NCI-H2196 treated with DMSO at 0.1 percent for 48 hours (cell line): ENCODE measurements around the gene ZFAND2B.

Experiments
- DNase-seq: peaks from one replicate; lab custom pipeline; 2025; ENCODE audit not compliant: unreplicated experiment; lab: John Stamatoyannopoulos, UW

The ZFAND2B gene

DNA sequence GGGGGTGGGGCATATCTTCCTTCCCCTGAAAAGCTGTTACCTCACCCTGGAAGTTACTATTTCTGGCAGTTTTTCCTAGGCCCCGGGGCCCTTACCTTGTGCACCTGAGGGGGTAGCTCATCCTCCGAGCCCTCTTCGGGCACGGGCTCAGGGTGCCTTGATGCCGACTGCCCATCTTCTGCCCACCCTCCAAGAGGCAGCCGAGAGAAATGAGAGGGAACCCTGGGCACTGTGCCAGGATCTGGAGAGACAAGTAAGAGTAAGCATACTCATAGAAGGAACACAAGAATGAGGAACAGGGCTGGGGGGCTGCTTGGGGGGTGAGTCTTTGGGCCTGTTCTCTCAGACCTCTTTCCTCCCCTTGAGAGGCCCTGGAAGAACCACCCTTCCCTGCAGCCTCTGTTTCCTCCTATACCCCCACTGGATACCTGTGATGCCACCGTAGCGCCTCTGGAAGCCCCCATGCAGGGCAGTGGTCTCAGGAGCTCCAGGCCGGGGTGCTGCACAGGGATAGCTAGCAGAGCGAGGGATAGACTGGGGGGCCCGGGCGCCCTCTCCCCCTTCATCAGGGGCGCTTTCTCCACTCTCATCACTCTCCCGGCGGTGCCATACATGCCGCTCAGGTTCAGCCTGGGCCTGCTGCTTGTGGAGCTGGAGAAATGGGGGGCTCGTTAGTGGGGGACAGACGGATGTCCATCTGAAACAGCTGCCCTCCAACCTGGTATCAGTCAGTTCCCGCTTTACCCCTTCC lies 14.2 kb downstream of the ZFAND2B start:
- no peak for DNase-seq

DNA sequence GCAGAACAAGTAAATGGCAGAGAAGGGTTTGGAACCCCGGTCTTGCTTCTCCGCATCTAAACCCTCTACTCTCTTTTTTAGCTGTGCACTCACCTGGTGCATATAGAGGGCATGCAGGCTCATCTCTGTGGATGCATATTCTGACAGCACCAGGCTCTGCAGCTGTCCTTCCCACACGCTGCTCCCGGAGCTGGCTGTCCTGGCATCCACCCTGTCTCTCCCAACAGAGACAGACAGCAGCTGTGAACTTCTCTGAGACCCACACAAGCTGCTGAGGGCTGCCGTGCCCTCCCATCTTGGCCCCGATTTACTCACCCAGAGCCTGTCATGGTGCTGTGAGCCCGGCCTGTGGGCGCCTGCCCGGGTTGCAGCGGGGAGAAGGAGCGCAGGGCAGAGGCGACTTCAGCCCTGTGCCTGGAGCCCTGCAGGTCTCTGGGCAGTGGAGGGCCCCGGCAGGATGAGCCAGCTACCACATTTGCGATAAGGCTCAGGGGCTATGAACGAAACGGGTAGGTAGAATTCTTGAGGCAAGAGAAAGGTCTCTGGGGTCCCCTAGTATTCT lies 15.5 kb downstream of the ZFAND2B start:
- no peak for DNase-seq

- DNase-seq = no peak
These were observed 17.4 kb downstream of the ZFAND2B start for GRCh38 chr2:219223831-219224610.

GRCh38 chr2:219225350-219225749 lies 18.8 kb downstream of the ZFAND2B start:
- DNase-seq = no peak

DNA sequence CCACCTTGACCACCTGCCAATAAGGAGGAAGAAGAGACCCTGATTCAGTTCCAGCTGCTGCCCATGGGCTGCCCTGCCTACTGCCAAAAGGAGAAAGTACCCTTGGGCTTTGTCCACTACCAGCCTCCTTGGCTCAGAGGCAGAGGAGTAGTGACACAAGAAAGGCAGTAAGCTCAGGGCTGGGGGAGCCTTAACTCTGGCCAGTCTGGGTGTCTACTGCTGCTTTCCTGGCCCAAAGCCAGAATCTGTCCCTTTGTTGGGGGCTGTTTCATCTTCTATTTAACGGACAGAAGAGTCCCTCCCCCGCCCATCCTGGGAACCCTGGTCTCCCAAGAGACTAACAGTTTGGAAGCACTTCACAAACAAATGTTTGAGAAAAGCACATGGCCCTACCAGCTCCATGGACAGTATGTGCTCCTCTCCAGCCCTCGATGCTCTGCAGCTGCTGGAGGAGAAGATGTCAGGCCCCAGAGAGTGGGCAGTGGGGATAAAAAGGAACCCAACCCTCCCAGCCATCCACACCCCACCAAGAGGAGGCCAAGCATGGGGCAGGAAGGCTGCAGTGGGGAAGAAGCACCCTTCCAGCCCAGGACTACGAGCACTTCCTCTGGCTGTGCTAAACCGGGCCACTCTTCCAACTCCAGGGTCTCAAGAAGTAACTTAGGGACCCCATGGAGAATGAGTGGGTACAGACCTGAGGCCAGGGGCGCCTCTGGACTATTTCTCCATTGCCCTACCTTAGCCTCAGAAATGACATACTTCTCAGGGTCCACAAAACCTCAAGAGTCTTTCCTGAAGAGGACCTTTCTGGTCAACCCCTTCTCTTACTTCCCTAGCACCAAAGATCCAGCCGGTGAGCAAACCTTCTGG lies 21.7 kb downstream of the ZFAND2B start:
- no peak for DNase-seq

GRCh38 chr2:219228911-219229304 lies 22.3 kb downstream of the ZFAND2B start:
- DNase-seq = no peak

- peak; percentile 98 for DNase-seq
These were observed 22.9 kb downstream of the ZFAND2B start, which contains the start of the genes ANKZF1 and ATG9A for GRCh38 chr2:219229305-219230058. Gene ANKZF1 (plus strand): TSS chr2:219229806. CDS start chr2:219230258, 452 bp downstream. Gene ATG9A (minus strand): TSS chr2:219229636. CDS start chr2:219228024, 1,612 bp downstream.

DNA sequence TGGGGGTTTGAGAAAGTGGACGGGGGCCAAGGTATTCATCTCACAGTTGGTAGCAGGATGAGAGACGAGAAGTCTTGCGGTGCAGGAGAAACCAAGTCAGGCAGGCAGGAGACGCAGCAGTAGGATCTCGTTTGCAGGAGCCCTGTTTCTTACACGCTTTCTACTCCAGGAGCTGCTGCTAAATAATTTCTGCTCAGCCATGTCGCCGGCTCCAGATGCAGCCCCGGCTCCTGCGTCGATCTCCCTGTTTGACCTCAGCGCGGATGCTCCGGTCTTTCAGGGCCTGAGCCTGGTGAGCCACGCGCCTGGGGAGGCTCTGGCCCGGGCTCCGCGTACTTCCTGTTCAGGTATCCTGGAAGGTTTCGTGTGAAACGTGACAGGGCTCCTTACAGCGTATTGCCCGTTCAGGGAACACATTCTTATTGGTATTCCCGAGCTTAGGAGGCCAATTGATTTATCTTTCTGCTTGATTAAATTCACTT lies 23.5 kb downstream of the ZFAND2B start:
- DNase-seq = no peak

DNA sequence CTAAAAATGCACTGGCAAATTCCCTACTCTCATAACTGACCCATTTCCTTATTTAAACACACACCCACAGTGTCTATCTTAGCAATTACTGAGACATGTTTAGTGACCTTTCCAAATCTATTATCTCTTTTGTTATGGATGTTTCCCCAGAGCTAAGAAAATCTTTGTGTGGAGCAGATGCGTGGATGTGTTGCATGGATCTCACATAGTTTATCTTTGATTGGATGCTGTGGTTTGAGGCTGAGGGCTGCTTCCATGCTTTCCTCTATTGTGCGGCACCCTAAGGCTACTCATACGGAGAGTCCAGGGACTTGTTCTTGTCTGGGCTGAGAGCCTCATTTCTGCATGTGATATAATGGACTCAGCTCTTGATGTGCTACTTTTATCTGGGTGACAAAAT lies 27.7 kb downstream of the ZFAND2B start:
- no peak for DNase-seq

GRCh38 chr2:219243291-219243761 lies 36.7 kb downstream of the ZFAND2B start:
- DNase-seq = no peak

- DNase-seq = no peak
These were observed 38.2 kb downstream of the ZFAND2B start for GRCh38 chr2:219244789-219245147.

GRCh38 chr2:219245148-219245898 lies 38.7 kb downstream of the ZFAND2B start, which contains the start of the genes GLB1L and STK16:
Gene GLB1L (minus strand): TSS chr2:219245444. CDS start chr2:219243573, 1,871 bp downstream.
Gene STK16 (plus strand): TSS chr2:219245479. CDS start chr2:219246000, 521 bp downstream.
- DNase-seq = peak; percentile 64

GRCh38 chr2:219245899-219246230 lies 39.3 kb downstream of the ZFAND2B start:
- no peak for DNase-seq

GRCh38 chr2:219246559-219246958 lies 40.0 kb downstream of the ZFAND2B start:
- DNase-seq = no peak

DNA sequence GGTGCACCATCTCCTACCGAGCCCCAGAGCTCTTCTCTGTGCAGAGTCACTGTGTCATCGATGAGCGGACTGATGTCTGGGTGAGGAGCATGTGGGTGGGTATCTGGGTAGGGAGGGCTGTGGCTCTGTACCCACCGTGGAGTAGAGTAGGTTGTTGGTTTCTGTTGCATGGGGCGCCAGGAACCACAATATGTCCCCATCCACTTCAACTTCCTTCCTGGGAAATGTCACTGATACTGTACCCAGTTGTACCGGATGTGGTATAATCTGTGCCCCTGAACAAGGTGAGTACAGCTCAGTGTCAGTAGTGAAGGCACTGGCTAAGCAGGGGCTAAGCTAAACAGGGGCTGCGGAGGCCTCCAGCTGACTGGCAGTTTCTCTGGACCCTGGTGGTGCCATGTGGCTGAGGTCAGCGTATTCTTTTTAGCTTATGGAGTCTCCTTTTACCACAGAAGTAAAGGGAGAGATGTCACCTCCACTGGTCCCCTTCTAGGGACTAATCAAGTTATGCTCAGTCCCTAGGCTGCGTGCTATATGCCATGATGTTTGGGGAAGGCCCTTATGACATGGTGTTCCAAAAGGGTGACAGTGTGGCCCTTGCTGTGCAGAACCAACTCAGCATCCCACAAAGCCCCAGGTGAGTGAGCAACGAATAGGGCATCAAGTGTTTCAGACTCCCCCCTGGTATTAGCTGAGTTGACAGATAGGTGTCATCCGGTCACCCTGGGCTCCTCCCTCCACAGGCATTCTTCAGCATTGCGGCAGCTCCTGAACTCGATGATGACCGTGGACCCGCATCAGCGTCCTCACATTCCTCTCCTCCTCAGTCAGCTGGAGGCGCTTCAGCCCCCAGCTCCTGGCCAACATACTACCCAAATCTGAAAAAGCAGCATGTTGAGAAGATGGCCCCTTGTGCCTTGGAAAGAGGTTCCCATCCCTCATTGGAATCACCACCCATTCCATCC lies 41.4 kb downstream of the ZFAND2B start:
- no peak for DNase-seq

- DNase-seq = no peak
These were observed 42.2 kb downstream of the ZFAND2B start for GRCh38 chr2:219248845-219249202.

DNA sequence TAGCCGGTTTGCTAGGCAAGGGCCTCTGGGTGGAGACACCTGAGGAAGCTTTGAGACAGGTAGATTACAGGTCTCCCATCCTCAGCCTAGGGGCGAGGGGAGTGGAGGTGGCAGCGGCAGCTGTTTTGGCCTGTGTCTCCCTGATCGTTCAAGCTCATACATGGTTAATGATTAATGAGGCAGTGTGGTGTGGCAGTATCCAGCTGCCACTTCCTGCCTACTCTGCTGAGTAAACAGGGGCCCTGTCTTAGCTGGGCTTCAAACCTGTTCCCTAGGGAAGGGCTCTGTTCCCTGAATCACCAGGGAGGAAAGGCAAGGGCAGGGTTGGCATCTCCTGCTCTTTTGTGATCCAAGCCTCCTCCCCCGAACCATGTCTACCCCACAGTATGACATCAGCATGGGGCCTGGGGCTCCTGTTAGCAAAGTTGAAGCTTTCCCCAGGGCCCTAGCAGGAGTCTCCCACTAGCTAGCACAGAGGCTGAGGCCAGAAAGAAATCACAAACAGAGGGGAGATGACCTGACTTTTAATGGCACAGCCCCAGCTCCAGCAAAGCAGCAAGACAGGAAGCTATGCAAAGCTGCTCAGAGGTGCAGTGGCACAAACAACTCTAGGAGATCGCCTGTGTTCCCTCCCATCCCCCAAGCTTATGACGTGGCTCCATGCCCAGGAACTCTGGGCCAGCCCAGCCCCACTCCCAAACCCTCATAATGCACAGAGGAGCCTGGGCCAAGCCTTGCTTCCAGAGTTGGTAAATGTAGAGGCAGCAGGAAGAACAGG lies 42.8 kb downstream of the ZFAND2B start:
- peak; percentile 71 for DNase-seq
